Endothelial cell (in vitro differentiated cells): Measurements from ENCODE around the gene JOSD1. TPM values are rescaled to one million over a fixed set of nuclear protein-coding genes. Genes with fewer than 3 reads are reported as not detected.

Experiments
- DNase-seq: peaks from one replicate; pipeline ENCODE4 v3.0.0; 2021; ENCODE audit warnings: low spot score
- H3K27ac Mint-ChIP-seq: one replicate; pipeline ENCODE4 v1.8.0; 2021; ENCODE audit warnings: mixed read lengths, inconsistent platforms; ENCODE audit not compliant: unreplicated experiment
- H3K27me3 Mint-ChIP-seq: one replicate; pipeline ENCODE4 v1.8.0; 2021; ENCODE audit warnings: mild to moderate bottlenecking, moderate library complexity, mixed read lengths, inconsistent platforms; ENCODE audit not compliant: unreplicated experiment
- H3K36me3 Mint-ChIP-seq: one replicate; pipeline ENCODE4 v1.8.0; 2021; ENCODE audit warnings: mild to moderate bottlenecking, low read depth, mixed read lengths, inconsistent platforms; ENCODE audit not compliant: unreplicated experiment
- H3K4me1 Mint-ChIP-seq: one replicate; pipeline ENCODE4 v1.8.0; 2021; ENCODE audit warnings: mild to moderate bottlenecking, mixed read lengths, inconsistent platforms; ENCODE audit not compliant: unreplicated experiment
- H3K4me3 Mint-ChIP-seq: one replicate; pipeline ENCODE4 v1.8.0; 2021; ENCODE audit warnings: mild to moderate bottlenecking, mixed read lengths, inconsistent platforms; ENCODE audit not compliant: unreplicated experiment
- H3K9me3 Mint-ChIP-seq: one replicate; pipeline ENCODE4 v1.8.0; 2021; ENCODE audit warnings: mixed read lengths, inconsistent platforms; ENCODE audit not compliant: unreplicated experiment
- long read RNA-seq: library from polyadenylated mRNA; unstranded; transcript quantifications from one replicate; pipeline ENCODE4 v2.0.0, GENCODE V29; 2020; ENCODE audit not compliant: unreplicated experiment
- total RNA-seq: library from RNA; stranded (reverse); fragmentation: NEBNext Ultra II Directional; extraction: Animal tissue kit (Norgen Biotek cat#: 25700); gene quantifications from one replicate; pipeline ENCODE4 v1.2.1, GENCODE V29; 2021; ENCODE audit not compliant: unreplicated experiment
- TF ChIP-seq, protein P1 (sequence below): fragments of 200-600 bp; sonication (generic); IDR thresholded peaks from one replicate; pipeline ENCODE4 v1.5.0; 2021; ENCODE audit warnings: antibody characterized with exemption; ENCODE audit not compliant: unreplicated experiment

JOSD1 gene
- total RNA-seq, result 49.6 TPM
- long read RNA-seq, partial matches to known transcripts, result 0 of 1 reads
- long read RNA-seq, other reads (novel, unspliced or antisense), result 1 of 1 reads

DNA sequence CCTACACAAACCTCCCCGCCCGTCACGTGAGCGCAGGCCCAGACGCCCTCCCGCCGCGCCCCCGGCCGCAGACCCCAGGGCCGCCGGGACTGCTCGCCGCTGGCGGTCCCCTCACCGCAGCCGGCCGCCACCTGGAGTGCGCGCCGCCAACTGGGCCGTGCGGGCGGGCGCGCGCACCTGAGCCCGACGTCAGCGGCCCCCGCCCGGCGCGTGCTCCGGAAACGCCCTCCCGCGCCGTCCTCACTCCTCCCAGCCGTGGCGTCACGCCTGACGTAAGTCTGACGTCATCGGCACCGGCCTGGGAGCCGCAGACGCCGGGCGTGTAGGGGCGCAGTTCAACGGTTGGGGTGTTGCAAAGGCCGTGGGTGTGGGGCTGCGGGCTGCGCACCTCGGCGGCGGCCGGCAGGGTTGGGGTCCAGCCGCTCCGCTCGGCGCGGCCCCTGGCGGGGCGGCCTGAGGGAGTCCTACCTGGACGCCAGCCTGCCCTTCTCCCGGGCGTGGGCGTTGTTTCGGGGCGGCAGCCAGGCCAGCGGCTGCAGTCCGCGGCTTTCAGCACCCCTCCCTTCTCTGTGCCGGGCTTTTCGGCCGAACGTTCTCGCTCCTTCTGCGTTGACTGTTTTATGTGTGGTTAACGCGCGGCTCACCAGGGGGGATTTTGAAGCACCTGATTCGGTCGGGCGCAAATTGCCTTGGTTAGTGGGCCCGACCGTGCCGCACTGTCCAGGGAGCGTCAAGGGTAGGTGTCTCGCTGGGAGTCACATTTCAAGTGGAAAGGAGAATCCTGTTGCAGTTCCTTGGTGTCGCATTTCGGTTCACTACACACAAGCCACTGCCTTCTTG, at the start of gene JOSD1:
Gene JOSD1 (minus strand): TSS at position 155 of the 840 bp plus-strand sequence. CDS start 956 bp downstream, outside the sequence.
- peak; percentile 91 for DNase-seq
- Mint-ChIP-seq H3K36me3 (peaks cover 14% of the 10 kb centered on the region), H3K4me1 (peaks cover 43% of the 10 kb centered on the region), H3K27ac (peak within 1 kb of the TSS; percentile 97), H3K9me3 (no peaks in the 10 kb centered on the region), H3K4me3 (peak within 1 kb of the TSS; percentile 96), H3K27me3 (peaks cover 12% of the 10 kb centered on the region)
- TF ChIP-seq, protein P1, sequence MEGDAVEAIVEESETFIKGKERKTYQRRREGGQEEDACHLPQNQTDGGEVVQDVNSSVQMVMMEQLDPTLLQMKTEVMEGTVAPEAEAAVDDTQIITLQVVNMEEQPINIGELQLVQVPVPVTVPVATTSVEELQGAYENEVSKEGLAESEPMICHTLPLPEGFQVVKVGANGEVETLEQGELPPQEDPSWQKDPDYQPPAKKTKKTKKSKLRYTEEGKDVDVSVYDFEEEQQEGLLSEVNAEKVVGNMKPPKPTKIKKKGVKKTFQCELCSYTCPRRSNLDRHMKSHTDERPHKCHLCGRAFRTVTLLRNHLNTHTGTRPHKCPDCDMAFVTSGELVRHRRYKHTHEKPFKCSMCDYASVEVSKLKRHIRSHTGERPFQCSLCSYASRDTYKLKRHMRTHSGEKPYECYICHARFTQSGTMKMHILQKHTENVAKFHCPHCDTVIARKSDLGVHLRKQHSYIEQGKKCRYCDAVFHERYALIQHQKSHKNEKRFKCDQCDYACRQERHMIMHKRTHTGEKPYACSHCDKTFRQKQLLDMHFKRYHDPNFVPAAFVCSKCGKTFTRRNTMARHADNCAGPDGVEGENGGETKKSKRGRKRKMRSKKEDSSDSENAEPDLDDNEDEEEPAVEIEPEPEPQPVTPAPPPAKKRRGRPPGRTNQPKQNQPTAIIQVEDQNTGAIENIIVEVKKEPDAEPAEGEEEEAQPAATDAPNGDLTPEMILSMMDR, result no peak

DNA sequence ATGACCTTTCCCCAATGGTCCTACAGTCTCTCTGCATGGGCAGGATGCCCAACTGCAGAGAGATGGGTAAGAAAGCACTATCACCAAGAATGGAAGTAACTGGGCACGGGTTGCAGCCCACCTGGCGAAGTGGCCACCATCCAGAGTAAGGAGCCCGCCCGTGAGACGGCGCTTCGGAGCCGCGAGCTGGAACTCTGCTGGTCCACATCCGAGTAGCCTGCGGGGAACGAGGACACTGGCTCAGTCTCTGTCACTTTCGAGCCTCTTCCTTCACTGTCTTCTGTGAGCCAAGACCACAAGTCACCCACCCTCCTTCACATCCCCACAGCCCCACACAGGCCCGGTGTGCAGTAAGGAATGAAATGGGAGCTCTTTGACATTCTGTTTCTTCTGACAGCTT, 49.4 kb upstream of the JOSD1 start:
- H3K27me3 Mint-ChIP-seq, result peaks cover 10% of the 10 kb centered on the region
- peaks cover 9% of the 10 kb centered on the region for H3K4me1 Mint-ChIP-seq
- H3K4me3 Mint-ChIP-seq, result no peak overlapping the region
- H3K27ac Mint-ChIP-seq, result no peak overlapping the region
- peaks cover 30% of the 10 kb centered on the region for H3K36me3 Mint-ChIP-seq
- DNase-seq, result no peak
- H3K9me3 Mint-ChIP-seq, result no peaks in the 10 kb centered on the region
- TF ChIP-seq, protein P1, result no peak

DNA sequence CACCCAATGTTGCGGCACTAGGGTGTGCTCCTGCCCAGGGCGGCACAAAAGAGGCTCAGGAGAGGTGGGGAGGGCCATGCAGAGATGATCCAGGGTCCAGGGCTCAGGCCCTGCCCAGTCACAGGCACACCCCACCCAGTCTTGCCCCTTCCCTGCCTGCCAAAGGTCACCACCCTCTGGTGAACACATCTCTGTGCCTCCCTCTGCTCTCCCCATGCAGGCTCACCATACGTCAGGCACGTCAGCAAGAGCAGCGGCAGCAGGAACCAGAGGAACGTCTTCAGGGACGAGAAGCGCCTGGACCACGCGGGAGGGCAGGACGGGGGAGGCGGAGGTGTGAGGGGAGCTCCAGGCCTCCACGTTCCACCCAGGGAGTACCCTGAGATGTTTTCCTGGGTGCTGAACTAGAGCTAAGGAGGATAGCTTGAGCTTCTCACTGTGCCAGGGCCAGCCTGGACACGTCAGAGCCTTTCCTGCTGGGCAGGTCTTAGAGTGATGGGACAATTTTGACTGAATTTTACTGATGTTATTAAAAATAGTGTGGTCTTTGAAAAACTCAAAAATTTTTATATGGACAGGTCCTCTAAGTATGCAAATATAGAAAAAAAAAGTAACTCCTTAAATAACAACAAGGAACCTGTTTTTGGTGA, 47.9 kb upstream of the JOSD1 start:
- Mint-ChIP-seq H3K4me1 (no peaks in the 10 kb centered on the region), H3K27me3 (peaks cover 2% of the 10 kb centered on the region), H3K4me3 (no peak overlapping the region), H3K27ac (no peak overlapping the region), H3K36me3 (peaks cover 32% of the 10 kb centered on the region), H3K9me3 (no peaks in the 10 kb centered on the region)
- no peak for DNase-seq
- TF ChIP-seq, protein P1, result no peak

DNA sequence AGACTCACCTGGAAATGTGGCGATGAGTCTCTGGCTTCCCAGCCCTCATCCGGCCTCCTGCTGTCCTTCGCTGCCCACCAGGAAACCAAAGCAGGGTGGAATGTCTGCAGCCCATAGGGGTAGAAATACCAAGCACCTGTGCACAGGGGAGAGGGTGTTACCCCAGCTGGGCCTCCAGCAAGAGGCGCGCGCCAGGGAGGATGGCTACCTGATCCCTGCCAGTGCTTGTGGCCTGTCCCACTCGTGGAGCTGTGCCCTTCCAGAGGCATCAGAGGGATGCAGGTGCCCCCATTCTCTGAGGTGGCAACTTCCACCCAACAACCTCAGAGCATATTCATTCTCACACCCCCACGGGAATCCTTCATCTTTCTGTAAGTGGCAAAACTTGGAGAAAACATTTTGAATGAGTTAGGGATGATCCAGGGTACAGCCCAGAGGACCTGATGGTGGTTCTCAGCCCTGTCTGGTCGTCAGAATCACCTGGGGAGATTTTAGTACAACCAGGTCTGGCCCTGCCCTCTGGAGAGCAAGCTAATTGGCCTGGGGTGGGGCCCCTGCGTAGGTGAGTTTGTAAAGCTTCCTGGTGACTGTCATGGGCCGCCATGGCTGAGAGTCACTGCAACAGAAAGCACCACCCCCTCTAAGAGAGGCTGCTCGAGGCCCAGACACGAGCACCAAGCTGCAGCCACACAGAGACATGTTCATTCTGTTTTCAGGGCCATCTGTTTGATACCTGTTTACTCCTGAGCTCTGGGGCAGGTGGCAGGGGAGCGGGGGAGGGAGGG, 45.1 kb upstream of the JOSD1 start:
- Mint-ChIP-seq H3K9me3 (no peaks in the 10 kb centered on the region), H3K4me3 (no peak overlapping the region), H3K4me1 (no peaks in the 10 kb centered on the region), H3K27ac (no peak overlapping the region), H3K27me3 (peaks cover 2% of the 10 kb centered on the region), H3K36me3 (peaks cover 37% of the 10 kb centered on the region)
- no peak for DNase-seq
- TF ChIP-seq, protein P1, result no peak
